GM18870 (cell line): Measurements from ENCODE around the gene CREB3L2.
A peak's percentile ranks its signal among the peaks of the same experiment; 100 is the strongest.
"Not testable (repeated sequence)": the region's sequence is repeated elsewhere in the genome, so short reads cannot be mapped to it uniquely, and the experiment has no call there.

Source experiments
- ATAC-seq: cut with Tn5 transposase; IDR thresholded peaks from one replicate; pipeline ENCODE4 v1.9.1; 2021; ENCODE audit warnings: moderate library complexity; ENCODE audit not compliant: unreplicated experiment

Gene CREB3L2

DNA sequence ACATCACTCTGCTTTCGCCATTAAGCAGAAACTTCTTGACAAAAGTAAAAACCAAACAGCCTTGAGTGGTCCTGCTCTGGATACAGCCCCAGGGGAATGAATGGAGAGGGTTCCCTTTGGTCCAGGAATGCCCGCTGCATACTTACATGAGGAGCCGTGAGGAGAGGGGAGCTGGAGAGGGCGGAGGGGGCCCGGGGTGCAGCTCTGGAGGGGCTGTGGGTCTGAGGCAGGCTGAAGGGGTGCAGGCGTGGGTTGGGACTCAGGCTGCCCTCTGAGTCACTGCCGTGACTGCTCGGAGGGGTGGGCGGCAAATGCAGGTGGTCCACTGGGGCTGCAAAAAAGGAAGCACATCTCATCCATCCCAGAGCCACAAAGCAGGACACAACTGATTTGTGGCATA lies 93.8 kb downstream of the CREB3L2 start:
- ATAC-seq = no peak

DNA sequence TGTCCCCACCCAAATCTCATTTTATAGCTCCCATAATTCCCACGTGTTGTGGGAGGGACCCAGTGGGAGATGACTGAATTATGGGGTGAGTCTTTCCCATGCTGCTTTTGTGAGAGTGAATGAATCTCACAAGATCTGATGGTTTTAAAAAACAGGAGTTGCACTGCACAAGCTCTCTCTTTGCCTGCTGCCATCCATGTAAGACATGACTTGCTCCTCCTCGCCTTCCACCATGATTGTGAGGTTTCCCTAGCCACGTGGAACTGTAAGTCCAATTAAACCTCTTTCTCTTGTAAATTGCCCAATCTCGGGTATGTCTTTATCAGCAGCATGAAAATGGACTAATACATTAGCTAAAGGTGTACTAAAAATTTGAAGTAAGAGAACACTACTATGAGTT lies 95.2 kb downstream of the CREB3L2 start:
- not testable (repeated sequence) for ATAC-seq

GRCh38 chr7:137904833-137905232 lies 97.1 kb downstream of the CREB3L2 start:
- no peak for ATAC-seq

GRCh38 chr7:137903382-137904169 lies 98.3 kb downstream of the CREB3L2 start:
- ATAC-seq = peak; percentile 67

- ATAC-seq = no peak
Measured at GRCh38 chr7:137900137-137900536, 101.7 kb downstream of the CREB3L2 start.

- peak; percentile 49 for ATAC-seq
Measured at GRCh38 chr7:137898839-137899721, 102.8 kb downstream of the CREB3L2 start.

- peak; percentile 82 for ATAC-seq
Measured at GRCh38 chr7:137895301-137896221, 106.3 kb downstream of the CREB3L2 start.

GRCh38 chr7:137893143-137893742 lies 108.6 kb downstream of the CREB3L2 start:
- no peak for ATAC-seq

DNA sequence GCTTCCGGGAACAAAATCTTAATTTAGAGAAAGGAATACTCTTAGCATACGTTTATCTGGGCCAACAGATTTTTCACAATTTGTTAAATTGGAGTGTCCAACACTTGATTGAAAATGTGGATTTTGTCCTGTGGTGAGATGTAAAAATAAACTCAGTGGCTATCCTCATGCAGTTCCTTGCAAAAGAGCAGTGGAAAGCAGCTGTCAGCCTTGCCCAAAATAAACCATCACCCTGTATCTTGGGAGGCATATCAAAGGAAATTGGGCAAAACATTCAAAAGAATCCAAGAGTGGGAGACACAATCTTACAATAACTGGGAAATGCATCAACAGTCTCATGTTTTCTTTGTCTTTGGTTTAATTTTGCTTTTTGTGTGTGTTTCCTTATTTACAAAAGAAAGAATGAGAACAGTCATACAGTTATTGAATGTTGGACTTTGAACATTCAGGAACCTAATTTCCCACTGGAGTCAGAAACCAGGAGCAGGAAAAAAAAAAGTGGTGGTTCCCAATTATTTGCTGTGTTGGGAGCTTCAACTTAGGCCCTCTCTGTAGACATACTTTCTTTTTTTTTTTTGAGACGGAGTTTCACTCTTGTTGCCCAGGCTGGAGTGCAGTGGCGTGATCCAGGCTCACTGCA lies 110.8 kb downstream of the CREB3L2 start:
- no peak for ATAC-seq

GRCh38 chr7:137890449-137890921 lies 111.4 kb downstream of the CREB3L2 start:
- no peak for ATAC-seq

- ATAC-seq = no peak
Measured at GRCh38 chr7:137888241-137888640, 113.6 kb downstream of the CREB3L2 start.

DNA sequence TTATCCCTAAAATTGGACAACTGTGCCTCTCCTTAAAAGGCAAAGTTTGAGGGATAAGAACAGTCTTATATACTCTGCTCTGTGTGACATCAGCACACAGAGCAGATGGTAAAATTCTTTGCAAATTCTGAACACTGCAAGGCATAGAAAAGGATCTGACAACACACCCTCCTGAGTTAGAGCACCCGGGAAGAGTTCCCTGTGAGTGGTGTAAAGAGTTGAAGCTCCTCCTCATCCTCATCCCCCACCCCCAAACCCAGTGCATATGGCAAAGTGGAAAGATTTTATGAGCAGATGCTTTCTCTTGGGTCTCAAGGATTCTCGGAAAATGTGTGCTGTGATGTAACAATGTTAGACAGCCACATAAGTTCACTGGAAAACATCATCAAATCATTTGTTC lies 115.1 kb downstream of the CREB3L2 start:
- no peak for ATAC-seq

DNA sequence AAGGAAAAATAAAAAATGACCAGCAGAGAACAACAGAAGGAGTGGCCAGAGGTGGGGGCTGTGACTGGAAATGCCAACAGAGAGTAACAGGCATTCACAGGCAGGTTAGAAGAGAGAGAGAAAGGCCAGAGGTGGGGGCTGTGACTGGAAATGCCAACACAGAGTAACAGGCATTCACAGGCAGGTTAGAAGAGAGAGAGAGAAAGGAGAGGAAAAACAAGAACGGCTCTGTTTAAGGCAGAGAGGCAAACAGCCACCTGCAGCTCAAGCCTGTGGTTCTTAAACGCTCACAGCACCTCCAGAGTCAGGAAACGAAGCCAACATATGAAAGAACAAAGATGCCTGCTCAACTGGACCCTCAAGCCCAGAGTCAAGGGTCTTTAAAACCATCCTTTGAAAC lies 115.6 kb downstream of the CREB3L2 start:
- ATAC-seq = no peak

DNA sequence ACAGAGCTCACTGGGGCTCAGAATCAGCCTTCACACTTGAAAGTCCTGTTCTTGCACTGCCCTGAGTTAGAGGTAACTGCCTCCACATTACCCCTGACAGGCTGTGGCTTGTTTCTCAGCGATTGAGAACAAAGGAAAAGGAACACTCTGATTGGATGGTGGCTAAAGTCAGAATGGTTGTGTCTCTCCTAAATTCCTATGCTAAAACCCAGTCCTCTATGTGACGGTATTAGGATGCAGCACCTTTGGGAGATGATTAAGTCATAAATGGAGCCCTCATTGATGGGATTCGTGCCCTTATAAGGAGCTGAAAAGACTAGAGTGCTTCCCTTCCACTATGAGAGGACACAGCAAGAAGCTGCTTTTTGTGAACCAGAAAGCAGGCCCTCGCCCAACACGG lies 116.2 kb downstream of the CREB3L2 start:
- ATAC-seq = no peak

DNA sequence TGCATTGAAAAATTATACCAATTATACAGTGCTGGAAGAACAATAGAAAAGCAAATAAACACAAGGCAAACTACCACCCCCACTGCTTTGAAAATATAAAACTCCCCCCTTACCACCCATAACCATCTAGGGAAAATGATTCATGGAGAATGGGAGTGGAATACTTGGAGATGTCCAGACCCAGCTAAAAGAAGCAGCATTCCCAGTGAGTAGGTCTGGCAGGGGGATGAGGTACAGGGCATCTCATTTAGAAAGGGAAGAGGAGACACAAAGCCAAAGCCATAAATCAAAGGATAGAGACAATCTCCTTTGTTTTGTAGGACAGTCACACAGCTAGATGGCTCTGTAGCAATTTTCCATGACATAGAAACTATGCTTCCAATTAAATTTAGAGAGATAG lies 119.1 kb downstream of the CREB3L2 start:
- ATAC-seq = no peak

DNA sequence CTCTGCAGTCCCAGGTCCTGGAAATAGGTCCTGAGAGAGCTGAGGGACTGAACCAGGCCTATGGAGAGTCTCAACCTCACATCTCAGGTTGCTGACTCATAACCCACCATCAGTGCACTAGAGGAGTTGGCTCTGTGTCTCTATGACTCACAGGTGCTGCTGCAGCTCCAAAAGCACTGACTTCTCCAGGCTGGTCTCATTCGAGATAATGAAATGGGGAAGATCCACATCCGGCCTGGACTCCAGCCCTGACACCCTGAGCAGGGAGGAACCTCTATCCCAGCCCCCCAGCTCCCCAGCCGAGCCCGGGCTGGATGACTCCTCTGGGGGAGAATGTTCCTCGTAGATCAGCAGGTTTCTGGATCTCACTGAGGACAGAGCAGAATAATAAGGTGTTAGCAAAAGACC lies 119.6 kb downstream of the CREB3L2 start:
- ATAC-seq = peak; percentile 93

DNA sequence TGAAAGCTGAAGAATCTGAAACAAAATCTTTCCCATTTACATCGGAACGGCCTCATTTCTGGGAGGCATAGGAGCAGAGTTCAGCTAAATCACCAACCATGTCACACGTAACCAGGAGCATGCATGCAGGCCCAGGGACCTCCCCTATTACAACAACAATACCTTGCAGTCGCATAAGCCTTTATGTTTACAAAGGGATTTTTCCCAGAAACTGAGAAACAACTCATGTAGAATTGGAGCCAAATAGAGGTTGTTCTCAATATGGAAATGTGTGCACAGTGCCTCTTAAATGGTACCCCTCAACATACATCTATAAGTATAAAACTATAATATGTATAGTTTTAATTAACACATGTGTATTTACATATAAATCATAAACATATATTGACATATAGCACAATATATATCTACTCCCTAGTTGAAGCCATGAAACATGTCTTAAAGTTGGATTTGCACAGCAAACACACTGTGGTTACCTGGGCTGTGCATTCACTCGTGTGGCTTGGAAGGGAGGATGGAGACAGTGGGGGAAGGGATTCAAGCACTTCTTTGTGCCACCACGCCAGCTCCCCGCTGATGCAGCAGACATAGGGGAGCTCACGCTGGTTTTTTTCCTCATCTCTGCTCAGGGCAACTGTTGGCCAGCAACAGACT lies 120.2 kb downstream of the CREB3L2 start:
- no peak for ATAC-seq

GRCh38 chr7:137880432-137880831 lies 121.5 kb downstream of the CREB3L2 start:
- no peak for ATAC-seq

- ATAC-seq = peak; percentile 37
Measured at GRCh38 chr7:137879357-137880158, 122.3 kb downstream of the CREB3L2 start.
